ENCODE results near the gene ZDHHC11B.
"Not testable (repeated sequence)": the region's sequence is repeated elsewhere in the genome, so short reads cannot be mapped to it uniquely, and the experiment has no call there.

The ZDHHC11B gene

DNA sequence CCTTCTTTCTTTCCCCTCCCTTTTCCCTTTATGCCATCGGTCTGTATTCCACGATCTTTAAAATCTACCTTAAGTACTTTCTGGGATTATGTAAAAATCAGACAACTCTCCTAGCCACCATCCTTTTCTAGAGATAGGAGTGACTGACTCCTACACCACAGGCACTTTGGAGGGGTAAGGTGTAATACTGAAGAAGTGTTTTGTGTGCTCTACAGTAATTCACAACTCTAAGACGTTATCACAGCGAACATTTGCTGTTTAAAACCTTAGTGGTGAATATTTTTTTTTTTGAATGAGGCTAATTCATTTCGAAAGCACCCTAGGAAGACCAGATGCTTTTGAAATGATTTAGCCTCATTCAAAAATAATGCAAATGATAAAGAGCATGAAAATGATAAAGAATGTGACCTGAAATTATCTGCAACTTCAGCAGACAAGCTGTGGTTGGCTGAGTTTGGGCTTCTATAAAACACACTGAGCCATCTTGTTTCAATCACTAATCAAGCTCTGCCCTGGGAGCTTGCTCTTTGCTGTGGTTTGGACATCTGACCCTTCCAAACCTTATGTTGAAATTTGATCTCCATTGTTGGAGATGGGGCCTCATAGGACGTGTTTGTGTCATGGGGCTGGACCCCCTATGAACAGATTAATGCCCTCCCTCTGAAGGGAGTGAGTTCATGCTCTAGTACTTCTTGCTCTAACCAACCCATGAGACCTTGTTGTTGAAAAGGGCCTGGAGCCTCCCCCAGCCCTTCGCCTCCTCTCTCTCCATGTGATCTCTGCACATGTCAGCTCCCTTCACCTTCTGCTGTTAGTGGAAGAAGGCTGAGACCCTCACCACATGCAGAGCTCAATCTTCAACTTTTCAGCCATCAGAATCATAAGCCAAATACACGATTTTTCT is 70.1 kb downstream of the ZDHHC11B start:
- WGBS (ENCODE audit: insufficient coverage, insufficient read length) = no CpG with 5 or more reads among the region's 8 CpGs
- not testable (repeated sequence) for DNase-seq (ENCODE audit: low read depth, low spot score); H3K36me3 ChIP-seq (ENCODE audit: control insufficient read depth, insufficient read depth, low read length); H3K9me3 ChIP-seq (ENCODE audit: control insufficient read depth, insufficient read depth, low read length); H3K4me3 ChIP-seq (ENCODE audit: low read length); H3K27me3 ChIP-seq (ENCODE audit: control insufficient read depth, insufficient read depth, low read length); H3K27ac ChIP-seq (ENCODE audit: low read length); H3K4me1 ChIP-seq (ENCODE audit: control insufficient read depth, insufficient read depth, low read length)

DNA sequence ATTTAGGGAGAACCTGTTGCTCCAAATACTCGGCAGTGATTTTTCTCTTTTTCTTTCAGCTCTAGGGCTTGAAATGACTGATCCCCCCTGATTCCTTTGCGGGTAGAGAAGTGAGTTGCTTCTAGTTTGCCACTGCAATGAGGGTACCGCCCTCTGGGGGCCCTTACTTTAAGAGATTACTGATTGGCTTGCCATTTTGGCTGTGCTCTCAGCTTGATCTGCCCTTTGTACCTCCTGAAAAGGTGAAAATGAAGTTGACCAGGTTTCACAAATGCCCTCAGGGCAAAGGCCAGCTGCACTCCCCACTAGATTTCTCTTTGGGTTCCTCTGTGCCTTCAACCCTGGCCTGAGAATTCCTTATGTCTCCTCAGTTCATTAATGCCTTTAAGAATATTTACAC is 70.8 kb downstream of the ZDHHC11B start:
- no CpG with 5 or more reads among the region's 3 CpGs for WGBS (ENCODE audit: insufficient coverage, insufficient read length)
- H3K27me3 ChIP-seq (ENCODE audit: control insufficient read depth, insufficient read depth, low read length); H3K9me3 ChIP-seq (ENCODE audit: control insufficient read depth, insufficient read depth, low read length); H3K4me3 ChIP-seq (ENCODE audit: low read length); DNase-seq (ENCODE audit: low read depth, low spot score); H3K36me3 ChIP-seq (ENCODE audit: control insufficient read depth, insufficient read depth, low read length); H3K4me1 ChIP-seq (ENCODE audit: control insufficient read depth, insufficient read depth, low read length); H3K27ac ChIP-seq (ENCODE audit: low read length): not testable (repeated sequence)

DNA sequence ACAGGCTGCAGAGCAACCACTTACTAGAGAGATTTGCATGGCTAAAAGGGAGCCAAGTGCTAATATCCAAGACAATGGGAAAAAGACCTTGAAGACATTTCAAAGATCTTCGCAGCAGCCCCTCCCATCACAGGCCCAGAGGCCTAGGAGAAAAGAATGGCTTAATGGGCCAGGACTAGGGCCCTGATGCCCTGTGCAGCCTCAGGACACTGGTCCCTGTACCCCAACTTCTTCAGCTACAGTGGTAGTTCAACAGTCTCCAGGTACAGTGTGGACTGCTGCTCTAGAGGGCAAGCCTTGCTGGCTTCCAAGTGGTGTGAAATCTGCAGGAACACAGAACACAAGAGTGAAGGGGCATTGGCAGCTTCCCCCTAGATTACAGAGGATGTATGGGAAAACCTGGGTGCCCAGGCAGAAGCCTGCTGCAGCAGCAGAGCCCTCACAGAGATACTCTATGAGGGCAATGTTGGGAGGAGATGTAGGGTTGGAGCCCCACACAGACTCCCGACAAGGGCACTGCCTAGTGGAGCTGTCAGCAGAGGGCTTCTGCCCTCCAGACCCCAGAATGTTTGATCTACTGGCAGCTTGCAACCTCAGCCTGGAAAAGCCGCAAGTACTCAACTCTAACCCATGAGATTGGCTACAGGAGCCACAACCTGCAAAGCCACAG is 75.5 kb downstream of the ZDHHC11B start:
- H3K4me1 ChIP-seq (ENCODE audit: control insufficient read depth, insufficient read depth, low read length); H3K27ac ChIP-seq (ENCODE audit: low read length); H3K36me3 ChIP-seq (ENCODE audit: control insufficient read depth, insufficient read depth, low read length); H3K9me3 ChIP-seq (ENCODE audit: control insufficient read depth, insufficient read depth, low read length); H3K4me3 ChIP-seq (ENCODE audit: low read length); H3K27me3 ChIP-seq (ENCODE audit: control insufficient read depth, insufficient read depth, low read length); DNase-seq (ENCODE audit: low read depth, low spot score): not testable (repeated sequence)
- WGBS (ENCODE audit: insufficient coverage, insufficient read length) = no CpG with 5 or more reads among the region's 3 CpGs

DNA sequence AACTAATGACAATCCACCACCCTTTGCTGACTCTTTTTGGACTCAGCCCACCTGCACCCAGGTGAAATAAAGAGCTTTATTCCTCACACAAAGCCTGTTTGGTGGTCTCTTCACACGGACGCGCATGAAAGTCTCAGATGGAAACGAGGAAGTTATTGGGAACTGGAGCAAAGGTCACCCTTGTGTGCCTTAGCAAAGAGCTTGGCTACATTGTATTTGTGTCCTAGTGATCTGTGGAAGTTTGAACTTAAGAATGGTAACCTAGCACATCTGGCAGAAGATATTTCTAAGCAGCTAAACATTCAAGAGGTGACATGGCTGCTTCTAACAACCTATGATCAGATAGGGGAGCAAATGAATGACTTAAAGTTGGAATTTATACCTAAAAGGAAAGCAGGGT is 76.2 kb downstream of the ZDHHC11B start:
- H3K27me3 ChIP-seq (ENCODE audit: control insufficient read depth, insufficient read depth, low read length); DNase-seq (ENCODE audit: low read depth, low spot score); H3K36me3 ChIP-seq (ENCODE audit: control insufficient read depth, insufficient read depth, low read length); H3K27ac ChIP-seq (ENCODE audit: low read length); H3K9me3 ChIP-seq (ENCODE audit: control insufficient read depth, insufficient read depth, low read length); H3K4me3 ChIP-seq (ENCODE audit: low read length); H3K4me1 ChIP-seq (ENCODE audit: control insufficient read depth, insufficient read depth, low read length): not testable (repeated sequence)
- WGBS (ENCODE audit: insufficient coverage, insufficient read length) = no CpG with 5 or more reads among the region's 4 CpGs

DNA sequence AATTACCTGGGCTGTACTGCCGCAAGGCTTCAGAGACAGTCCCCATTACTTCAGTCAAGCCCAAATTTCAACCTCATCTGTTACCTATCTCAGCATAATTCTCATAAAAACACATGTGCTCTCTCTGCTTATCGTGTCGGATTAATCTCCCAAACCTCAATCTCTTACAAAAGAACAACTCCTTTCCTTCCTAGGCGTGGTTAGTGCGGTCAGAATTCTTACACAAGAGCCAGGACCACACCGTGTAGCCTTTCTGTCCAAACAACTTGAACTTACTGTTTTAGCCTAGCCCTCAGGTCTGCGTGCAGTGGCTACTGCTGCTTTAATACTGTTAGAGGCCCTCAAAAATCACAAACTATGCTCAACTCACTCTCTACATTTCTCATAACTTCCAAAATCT is 78.4 kb downstream of the ZDHHC11B start:
- not testable (repeated sequence) for H3K4me3 ChIP-seq (ENCODE audit: low read length); H3K9me3 ChIP-seq (ENCODE audit: control insufficient read depth, insufficient read depth, low read length); DNase-seq (ENCODE audit: low read depth, low spot score); H3K27me3 ChIP-seq (ENCODE audit: control insufficient read depth, insufficient read depth, low read length); H3K4me1 ChIP-seq (ENCODE audit: control insufficient read depth, insufficient read depth, low read length); H3K36me3 ChIP-seq (ENCODE audit: control insufficient read depth, insufficient read depth, low read length); H3K27ac ChIP-seq (ENCODE audit: low read length)
- WGBS (ENCODE audit: insufficient coverage, insufficient read length) = no CpG with 5 or more reads among the region's 7 CpGs

DNA sequence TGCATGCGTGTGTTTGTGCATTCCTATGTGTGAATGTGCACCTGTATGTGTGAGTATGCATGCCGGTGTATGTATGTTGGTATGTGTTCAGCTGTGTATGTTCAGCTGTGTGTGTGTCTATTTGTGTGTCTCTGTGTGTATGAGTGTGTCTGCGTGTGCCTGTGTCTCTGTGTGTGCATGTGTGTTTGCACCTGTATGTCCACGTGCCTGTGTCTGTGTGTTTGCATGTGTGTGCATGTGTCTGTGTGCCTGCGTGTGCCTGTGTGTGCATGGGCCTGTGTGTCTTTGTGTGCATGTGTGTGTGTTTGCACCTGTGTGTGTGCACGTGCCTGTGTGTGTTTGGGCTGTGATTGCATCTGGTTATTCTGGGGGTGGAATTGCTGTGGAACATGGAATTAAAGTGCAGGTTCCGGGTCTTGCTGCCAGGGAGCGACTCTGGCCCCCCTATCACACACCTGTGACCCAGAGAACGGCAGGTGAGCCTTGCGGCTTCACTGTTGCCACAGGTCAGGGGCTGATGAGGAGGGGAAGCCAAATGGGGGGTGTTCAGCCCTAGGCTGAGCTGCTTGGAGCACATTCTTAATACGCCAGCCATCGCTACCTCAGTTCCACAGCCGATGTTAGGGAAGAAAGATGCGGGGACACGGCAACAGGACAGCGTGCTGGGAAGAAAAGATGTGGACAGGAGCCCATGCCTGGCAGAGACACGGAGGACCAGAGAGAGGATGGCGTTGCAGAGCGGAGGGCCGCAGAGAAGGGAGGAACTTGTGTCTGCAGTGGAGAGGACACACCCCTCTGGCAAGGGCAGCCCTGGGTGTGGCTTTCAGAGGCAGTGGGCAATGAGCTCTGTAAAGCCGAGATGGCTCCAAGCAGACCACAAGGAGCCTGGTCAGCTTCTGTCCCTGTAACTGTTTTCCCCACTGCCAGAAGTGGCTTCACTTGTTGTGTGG is 87.5 kb downstream of the ZDHHC11B start:
- not testable (repeated sequence) for H3K36me3 ChIP-seq (ENCODE audit: control insufficient read depth, insufficient read depth, low read length); H3K4me1 ChIP-seq (ENCODE audit: control insufficient read depth, insufficient read depth, low read length); DNase-seq (ENCODE audit: low read depth, low spot score); H3K9me3 ChIP-seq (ENCODE audit: control insufficient read depth, insufficient read depth, low read length); H3K27me3 ChIP-seq (ENCODE audit: control insufficient read depth, insufficient read depth, low read length); H3K27ac ChIP-seq (ENCODE audit: low read length); H3K4me3 ChIP-seq (ENCODE audit: low read length)
- no CpG with 5 or more reads among the region's 21 CpGs for whole genome bisulfite sequencing (ENCODE audit: insufficient coverage, insufficient read length)

DNA sequence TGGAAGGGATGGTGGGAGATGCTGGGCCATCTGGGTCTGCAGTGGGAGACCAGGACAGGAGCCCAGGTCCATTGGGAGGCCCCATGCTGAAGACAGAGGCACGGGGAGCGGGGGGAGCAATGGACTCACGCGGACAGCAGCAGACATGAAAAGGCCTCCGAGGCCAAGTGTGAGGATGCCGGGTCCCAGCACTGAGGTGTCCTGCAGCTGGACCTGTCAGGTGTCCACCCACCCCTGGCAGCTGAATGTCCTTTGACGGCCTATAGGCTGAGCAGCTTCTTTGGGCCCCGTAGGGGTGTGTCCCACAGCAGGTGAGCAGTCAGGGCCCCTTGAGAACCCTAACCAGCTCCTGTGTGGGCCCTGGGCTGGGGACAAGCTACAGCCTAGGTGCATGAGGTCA is 88.3 kb downstream of the ZDHHC11B start:
- not testable (repeated sequence) for H3K9me3 ChIP-seq (ENCODE audit: control insufficient read depth, insufficient read depth, low read length); H3K4me1 ChIP-seq (ENCODE audit: control insufficient read depth, insufficient read depth, low read length); DNase-seq (ENCODE audit: low read depth, low spot score); H3K36me3 ChIP-seq (ENCODE audit: control insufficient read depth, insufficient read depth, low read length); H3K27ac ChIP-seq (ENCODE audit: low read length); H3K4me3 ChIP-seq (ENCODE audit: low read length); H3K27me3 ChIP-seq (ENCODE audit: control insufficient read depth, insufficient read depth, low read length)
- WGBS (ENCODE audit: insufficient coverage, insufficient read length) = no CpG with 5 or more reads among the region's 8 CpGs

DNA sequence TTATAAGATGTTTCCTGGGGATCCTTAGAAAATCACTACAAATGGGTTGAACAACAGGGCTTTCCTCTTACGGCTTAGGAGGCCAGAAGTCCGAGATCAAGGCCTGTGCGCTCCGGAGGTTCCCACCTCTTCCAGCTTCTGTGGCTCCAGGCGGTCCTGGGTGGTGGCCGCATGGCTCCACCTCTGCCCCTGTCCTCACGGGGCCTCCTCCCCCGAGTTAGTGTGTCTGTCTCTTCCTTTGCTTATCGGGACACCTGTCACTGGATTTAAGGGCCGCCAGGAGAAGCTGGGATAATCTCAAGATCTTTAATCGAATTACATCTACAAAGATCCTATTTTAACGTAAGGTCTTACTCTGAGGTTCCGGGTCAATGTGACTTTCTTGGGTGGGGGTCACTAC is 89.1 kb downstream of the ZDHHC11B start:
- not testable (repeated sequence) for H3K4me3 ChIP-seq (ENCODE audit: low read length); H3K27ac ChIP-seq (ENCODE audit: low read length); H3K36me3 ChIP-seq (ENCODE audit: control insufficient read depth, insufficient read depth, low read length); H3K27me3 ChIP-seq (ENCODE audit: control insufficient read depth, insufficient read depth, low read length); DNase-seq (ENCODE audit: low read depth, low spot score); H3K4me1 ChIP-seq (ENCODE audit: control insufficient read depth, insufficient read depth, low read length); H3K9me3 ChIP-seq (ENCODE audit: control insufficient read depth, insufficient read depth, low read length)
- no CpG with 5 or more reads among the region's 13 CpGs for WGBS (ENCODE audit: insufficient coverage, insufficient read length)

DNA sequence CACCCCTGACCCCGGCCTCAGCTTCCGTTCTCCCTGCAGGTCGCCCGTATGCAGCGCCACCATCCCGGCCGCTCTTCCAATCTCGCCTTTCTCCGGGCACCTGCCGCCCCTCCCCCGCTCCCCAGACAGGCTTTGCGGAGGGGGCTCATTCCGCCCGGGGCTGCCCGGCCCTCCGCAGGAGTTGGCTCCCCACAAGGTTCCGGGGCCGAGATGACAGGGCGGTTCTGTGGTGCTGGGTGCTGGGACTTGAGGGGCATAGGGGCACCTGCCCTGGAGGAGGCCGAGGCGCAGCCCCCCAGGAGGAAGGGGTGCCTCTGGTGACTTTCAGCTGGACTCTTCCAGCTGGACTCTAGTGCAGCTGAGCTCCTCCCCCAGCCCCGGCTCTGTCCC is 90.5 kb downstream of the ZDHHC11B start:
- H3K9me3 ChIP-seq (ENCODE audit: control insufficient read depth, insufficient read depth, low read length); DNase-seq (ENCODE audit: low read depth, low spot score); H3K27ac ChIP-seq (ENCODE audit: low read length); H3K4me3 ChIP-seq (ENCODE audit: low read length); H3K4me1 ChIP-seq (ENCODE audit: control insufficient read depth, insufficient read depth, low read length); H3K27me3 ChIP-seq (ENCODE audit: control insufficient read depth, insufficient read depth, low read length); H3K36me3 ChIP-seq (ENCODE audit: control insufficient read depth, insufficient read depth, low read length): not testable (repeated sequence)
- WGBS (ENCODE audit: insufficient coverage, insufficient read length) = no CpG with 5 or more reads among the region's 22 CpGs

DNA sequence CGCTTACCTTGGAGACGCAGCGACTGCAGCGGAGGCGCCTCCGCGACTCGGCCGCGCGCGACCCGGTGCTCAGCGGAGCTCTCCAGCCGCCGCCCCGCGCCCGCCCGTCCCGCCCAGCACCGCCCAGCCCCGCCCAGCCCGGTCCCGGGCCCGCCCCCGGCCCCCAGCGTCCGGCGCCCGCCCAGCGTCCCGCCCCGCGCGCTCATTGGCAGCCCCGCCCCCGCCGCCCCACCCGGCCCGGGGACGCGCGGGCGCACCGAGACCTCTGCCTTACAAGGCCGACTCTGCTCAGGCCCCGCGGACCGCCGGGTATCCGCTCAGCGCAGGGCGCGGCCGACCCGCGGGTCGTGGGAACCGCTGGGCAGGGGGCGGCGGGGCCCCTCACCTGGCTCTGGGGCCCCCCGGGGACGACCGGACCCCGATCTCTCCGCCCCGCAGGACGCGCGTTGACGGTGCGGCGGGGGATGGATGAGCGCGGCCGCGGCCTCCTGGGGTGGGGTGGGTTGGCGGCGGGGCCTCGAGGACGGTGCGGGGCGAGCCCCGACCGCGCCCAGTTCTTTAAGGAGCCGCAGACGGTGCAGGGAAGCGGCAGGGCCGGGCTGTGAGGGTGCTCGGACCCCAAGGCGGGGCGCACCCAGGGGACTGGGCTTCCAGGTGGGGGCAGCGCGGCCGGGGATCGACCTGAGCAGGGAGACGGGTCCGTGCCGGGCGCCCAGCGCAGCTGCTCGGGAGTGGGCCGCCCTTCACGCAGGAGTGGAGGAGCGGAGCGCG is 91.1 kb downstream of the ZDHHC11B start, which contains the start of gene TPPP:
TSS of gene TPPP (minus strand) at position 82 of the 771 bp plus-strand sequence. CDS start 15,292 bp downstream, outside the sequence.
- not testable (repeated sequence) for H3K27me3 ChIP-seq (ENCODE audit: control insufficient read depth, insufficient read depth, low read length); DNase-seq (ENCODE audit: low read depth, low spot score); H3K4me1 ChIP-seq (ENCODE audit: control insufficient read depth, insufficient read depth, low read length); H3K27ac ChIP-seq (ENCODE audit: low read length); H3K36me3 ChIP-seq (ENCODE audit: control insufficient read depth, insufficient read depth, low read length); H3K9me3 ChIP-seq (ENCODE audit: control insufficient read depth, insufficient read depth, low read length)
- H3K4me3 ChIP-seq (ENCODE audit: low read length) = peak within 1 kb of the TSS; percentile 63; the same call in 1 of the 2 replicates
- WGBS (ENCODE audit: insufficient coverage, insufficient read length) = no CpG with 5 or more reads among the region's 109 CpGs
